ENCODE measurements around the gene USO1.
"Not testable (repeated sequence)": the region's sequence is repeated elsewhere in the genome, so short reads cannot be mapped to it uniquely, and the experiment has no call there.

Gene USO1

GRCh38 chr4:75724066-75724866 lies at the start of gene USO1:
USO1 (plus strand) TSS chr4:75724577; CDS start chr4:75724820, 243 bp downstream.
- DNase-seq (ENCODE audit: low spot score): peak; percentile 97

DNA sequence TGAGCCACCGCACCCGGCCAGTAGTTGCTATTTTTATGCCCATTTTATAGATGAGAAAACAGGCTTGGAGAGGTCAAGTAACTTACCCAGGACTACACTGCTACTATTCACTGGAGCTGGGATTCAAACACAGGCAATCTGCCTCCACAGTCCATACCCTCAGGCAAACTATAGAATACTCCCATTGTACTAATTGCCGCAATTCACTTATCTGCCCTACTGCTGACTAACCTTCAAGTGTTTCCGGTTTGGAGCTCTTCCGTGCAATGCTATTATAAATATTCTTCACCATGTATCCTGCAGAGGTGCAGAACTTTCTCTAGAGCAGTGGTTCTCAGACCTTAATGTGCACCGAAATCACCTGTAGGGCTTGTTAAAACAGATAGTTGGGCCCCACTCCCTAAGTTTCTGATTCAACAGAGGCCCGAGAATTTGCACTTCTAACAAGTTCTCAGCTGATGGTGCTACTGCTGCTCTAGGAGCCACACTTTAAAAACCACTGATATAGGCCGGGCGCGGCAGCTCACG lies 49.3 kb upstream of the USO1 start:
- DNase-seq (ENCODE audit: low spot score): no peak

DNA sequence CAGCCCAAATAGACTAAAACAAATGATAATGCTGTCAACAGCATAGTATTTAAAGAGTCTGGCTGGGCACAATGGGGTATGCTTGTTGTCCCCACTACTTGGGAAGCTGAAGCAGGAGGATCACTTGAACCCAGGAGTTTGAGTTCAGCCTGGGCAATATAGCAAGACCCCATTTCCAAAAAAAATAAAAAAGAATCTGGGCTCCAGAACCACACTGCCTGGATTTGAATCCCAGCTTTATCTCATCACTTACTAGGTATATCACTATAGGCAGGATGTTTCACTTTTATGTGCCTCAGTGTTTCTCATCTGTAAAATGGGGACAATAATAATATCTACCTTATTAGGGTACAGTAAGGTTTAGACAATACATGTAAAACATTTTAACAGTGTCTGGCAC lies 45.9 kb upstream of the USO1 start:
- no peak for DNase-seq (ENCODE audit: low spot score)

GRCh38 chr4:75678965-75679364 lies 45.4 kb upstream of the USO1 start:
- no peak for DNase-seq (ENCODE audit: low spot score)

- no peak for DNase-seq (ENCODE audit: low spot score)
Measured at GRCh38 chr4:75679876-75680575, 44.4 kb upstream of the USO1 start.

DNA sequence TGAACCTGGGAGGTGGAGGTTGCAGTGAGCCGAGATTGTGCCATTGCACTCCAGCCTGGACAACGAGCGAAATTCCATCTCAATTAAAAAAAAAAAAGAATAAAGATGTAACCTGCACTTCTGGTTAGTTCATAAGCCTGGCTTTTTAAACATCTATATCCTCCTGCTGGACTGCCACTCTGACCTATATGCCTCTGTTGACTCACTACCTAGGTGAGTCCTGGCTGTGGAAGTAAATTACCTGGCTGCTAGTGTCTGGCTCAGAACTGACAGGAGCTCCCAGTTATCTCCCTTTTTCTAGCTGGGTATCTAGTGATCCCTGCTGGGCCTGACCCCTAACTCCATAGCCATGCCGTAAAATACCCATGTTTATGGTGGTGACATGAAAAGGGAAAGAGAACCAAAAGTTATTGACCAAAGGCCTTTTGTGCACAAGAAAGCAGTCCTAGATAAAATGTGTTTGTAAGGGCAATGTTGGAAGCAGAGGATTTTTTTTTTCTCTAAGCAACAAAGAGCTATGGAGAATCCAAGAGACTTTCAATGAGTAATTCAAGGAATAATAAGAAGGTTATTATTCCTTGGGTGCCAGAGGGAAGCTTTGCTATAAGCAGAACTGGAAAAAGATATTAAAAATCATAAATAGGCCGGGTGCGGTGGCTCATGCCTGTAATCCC lies 40.8 kb upstream of the USO1 start:
- no peak for DNase-seq (ENCODE audit: low spot score)

DNA sequence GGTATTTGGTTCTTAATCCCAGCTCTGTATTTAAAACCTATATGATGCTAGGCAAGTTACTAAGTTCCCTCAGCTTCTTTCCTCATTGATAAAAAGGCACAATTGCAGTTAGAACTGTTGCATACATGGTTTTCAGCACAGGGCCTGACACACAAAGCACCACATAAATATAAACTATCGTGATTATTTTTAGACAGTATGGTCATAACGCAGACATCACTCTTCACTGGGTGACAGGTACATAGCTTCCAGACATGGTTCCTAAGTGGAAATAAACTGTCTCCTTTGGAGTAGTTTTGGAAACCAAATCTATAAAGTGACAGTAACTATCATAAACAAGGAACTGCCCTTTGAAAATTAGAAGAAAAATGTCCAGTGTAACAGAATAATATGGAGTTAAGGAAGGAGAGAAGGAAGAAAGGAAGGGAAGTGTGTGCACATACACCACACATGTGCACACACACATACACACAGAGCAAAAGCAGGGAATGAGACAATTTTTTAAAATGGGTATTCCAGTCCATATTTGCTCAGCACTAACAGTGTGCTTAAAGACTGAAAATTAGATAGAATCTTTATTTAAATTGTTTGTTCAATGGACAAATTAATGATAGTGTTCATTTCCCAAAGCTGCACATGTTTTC lies 38.7 kb upstream of the USO1 start:
- no peak for DNase-seq (ENCODE audit: low spot score)

DNA sequence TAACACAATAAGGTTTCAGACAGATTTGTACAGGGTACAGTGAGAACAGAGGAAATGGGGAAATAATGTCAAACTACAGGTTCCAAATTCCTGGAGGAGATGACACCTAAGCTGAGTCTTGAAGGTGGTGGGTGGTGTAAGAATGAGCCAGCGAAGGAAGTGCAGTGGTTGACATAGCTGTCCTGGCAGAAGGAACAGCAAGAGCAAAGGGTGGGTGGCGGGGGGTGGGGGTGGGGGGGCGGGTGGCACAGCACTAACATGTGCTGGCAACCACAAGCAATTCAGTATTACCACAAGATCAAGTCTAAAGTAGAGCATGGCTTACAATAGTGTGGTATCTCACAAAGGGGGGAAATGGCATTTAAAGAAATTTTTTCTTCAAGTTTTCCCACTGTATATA lies 38.0 kb upstream of the USO1 start:
- no peak for DNase-seq (ENCODE audit: low spot score)

DNA sequence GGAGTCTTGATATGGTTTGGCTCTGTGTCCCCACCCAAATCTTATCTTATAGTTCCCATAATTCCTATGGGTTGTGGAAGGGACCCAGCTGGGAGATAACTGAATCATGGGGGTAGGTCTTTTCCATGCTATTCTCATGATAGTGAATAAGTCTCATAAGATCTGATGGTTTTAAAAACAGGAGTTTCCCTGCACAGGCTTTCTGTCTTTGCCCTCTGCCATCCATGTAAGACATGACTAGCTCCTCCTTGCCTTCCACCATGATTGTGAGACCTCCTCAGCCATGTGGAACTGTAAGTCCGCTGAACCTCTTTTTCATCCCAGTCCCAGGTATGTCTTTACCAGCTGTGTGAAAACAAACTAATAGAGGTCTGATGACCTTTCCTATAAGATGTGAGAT lies 37.3 kb upstream of the USO1 start:
- not testable (repeated sequence) for DNase-seq (ENCODE audit: low spot score)

GRCh38 chr4:75692066-75692465 lies 32.3 kb upstream of the USO1 start:
- not testable (repeated sequence) for DNase-seq (ENCODE audit: low spot score)

GRCh38 chr4:75696071-75696470 lies 28.3 kb upstream of the USO1 start:
- no peak for DNase-seq (ENCODE audit: low spot score)

DNA sequence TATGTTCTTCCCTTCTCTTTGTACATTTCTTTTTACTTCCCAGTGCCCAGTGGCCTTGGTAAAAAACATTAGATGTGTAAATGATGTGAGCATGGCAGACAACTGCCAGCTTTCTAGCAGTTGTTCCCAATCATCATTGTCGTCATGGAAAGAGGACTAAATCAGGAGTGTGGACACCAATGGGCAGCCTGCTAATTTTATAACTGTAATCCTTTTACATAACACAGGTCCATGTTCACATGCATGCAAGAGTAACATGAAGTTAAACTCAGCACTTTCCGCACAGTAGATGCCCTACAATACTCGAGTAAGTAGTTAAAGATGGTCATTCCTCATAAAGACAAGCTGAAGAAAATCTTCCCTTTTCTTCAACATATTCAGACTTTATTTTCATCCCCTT lies 27.8 kb upstream of the USO1 start:
- DNase-seq (ENCODE audit: low spot score): no peak

DNA sequence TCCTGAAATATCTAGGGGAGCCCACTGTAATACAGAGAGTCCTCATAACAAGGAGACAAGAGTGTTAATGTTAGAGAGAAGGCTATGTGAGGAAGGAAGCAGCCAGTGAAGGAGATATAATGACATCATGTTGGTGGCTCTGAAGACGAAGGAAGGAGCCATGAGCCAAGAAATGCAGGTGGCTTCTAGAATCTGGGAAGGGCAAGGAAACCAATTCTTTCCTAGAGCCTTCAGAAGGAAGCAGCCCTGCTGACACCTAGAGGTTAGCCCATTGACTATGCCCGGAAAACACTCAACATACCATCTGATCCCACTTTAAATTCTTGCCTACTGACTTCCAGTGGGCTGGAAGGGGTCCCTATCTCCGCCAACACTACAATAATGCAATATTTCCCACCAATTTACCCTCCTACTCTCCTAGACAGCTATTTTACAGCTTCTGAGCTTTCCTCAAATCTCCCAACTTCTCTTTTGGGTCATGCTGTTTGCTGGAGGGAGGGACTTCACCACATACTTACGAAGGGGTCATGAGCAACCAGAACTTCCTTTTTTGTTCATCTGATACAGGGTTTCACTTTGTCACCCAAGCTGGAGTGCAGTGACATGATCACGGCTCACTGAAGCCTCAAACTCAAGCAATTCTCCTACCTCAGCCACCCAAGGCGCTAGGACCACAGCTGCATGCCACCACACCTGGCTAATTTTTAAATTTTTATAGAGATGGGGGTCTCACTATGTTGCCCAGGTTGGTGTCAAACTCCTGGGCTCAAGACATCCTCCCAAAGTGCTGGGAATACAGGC lies 26.0 kb upstream of the USO1 start:
- DNase-seq (ENCODE audit: low spot score): no peak

- no peak for DNase-seq (ENCODE audit: low spot score)
Measured at GRCh38 chr4:75698963-75699228, 25.5 kb upstream of the USO1 start.

DNA sequence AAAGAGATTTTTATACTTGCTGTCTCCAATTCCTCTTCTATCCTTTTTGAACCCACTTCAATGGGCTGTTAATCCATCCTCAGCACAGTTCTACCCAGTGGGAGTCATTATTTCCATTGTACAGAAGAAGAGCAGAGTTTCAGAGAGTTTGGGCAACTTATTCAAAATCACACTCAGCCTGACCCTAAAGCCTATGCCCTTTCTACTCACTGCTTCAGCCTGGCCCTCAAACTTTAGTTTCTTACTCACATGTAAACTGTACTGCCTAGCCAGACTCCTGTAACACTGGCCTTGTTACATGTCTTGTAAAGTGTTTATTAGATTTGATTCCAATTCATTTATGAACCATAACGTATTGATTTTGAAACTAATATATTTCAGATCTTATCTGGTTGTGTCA lies 25.1 kb upstream of the USO1 start:
- no peak for DNase-seq (ENCODE audit: low spot score)

DNA sequence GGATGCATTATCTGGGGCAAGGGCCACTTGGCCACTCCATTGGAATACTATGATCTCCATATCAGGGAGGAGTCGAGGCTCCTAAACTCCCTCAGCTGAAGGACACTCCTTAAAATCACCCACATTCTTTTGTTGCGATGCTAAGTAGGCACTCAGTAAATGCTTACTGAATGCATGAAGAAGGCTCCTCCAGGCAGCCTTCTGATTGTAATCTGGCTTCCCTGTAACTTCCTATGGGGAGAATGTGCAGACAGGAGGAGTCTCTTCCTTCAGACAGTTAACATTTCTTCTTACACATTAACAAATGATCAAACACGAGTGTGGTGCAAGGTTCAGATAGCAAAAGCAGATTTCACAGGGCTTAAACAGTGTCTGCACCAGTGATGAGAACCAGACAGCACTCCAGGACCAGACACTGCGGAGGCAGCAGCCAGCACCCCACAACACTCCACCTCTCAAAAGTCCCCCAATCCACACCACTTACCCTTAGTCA lies 21.4 kb upstream of the USO1 start:
- DNase-seq (ENCODE audit: low spot score): no peak

DNA sequence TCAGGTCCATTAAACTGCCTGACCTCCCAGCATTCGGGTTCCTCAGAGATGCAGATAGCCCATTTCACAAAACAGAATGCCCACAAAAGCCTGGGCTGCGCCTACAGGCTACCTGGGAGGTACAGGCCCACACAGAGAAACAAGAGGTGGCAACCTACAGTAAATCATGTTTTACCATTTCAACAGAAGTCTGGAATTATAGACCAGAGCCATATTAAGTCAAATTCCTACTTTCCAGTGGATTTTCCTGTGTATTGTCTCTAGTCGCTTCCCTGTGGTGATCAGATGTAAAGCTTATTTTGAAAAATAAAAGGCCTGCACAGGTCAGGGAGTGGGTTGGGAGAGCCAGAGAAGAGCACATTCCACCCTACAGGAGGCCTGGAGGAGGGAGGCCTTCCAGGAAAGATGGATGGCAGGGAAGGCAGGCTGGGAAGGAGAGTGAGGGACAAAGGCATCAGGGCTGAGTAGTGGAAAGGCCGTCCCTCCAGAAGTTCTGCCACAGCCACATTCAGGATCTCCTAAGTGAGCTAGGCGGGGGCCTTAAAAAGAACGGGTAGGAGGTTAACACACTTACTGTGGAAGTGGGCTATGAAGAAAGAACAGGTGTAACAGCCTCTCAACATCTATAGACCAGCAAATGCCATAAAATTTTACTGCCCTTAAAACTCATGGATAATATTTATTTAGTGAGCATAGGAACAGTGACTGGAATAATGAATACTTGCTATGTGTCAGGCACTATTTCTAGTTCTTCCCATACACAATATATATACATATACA lies 19.0 kb upstream of the USO1 start:
- no peak for DNase-seq (ENCODE audit: low spot score)

DNA sequence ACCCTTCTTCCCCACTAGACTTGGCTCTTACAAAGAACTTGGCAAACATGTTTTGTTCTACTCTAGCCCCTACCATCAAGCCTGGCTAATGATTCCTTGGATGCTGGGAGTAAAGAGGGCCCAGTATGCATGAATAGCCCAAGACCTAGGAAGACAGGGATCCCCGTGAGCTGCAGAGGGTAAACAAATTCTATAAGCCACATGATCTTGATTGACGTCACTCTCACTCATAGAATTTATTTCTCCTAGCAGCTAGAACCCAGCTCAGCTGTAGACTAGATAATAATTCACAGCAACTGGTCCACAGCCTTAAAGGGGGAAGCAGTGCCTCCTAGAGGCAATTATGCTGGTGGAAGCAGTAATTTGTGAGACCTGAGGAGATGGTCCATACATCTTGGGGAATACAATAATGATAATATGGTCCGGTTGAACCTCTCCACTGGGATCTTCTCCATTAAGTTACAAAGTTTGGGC lies 16.1 kb upstream of the USO1 start:
- DNase-seq (ENCODE audit: low spot score): no peak

DNA sequence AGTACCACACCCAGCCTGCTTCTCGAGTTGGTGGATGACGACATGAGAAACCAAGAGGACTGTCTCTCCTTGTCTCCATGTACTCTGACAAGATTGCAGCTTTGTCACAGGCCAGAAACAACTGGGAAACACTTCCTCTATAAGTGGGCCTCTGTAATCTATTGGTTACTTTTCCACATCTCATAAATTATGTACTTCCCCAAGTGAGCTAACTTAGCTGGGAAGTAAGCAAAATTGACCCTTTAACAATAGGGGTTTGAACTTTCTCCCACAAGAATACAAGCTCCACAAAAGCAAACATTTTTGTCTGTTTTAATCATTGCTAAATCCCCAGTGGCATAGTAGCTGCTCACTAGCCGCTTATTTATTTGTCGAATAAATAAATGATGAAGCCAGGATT lies 14.1 kb upstream of the USO1 start:
- no peak for DNase-seq (ENCODE audit: low spot score)

GRCh38 chr4:75714011-75714410 lies 10.4 kb upstream of the USO1 start:
- no peak for DNase-seq (ENCODE audit: low spot score)

- no peak for DNase-seq (ENCODE audit: low spot score)
Measured at GRCh38 chr4:75714704-75715103, 9.7 kb upstream of the USO1 start.
